HG03064 (cell line): Measurements from ENCODE around the gene AP1S3.
A peak's percentile ranks its signal among the peaks of the same experiment; 100 is the strongest.

Source experiments
- ATAC-seq: cut with Tn5 transposase; IDR thresholded peaks from one replicate; pipeline ENCODE4 v1.9.1; 2021; ENCODE audit warnings: low read depth; ENCODE audit not compliant: unreplicated experiment

AP1S3 gene

DNA sequence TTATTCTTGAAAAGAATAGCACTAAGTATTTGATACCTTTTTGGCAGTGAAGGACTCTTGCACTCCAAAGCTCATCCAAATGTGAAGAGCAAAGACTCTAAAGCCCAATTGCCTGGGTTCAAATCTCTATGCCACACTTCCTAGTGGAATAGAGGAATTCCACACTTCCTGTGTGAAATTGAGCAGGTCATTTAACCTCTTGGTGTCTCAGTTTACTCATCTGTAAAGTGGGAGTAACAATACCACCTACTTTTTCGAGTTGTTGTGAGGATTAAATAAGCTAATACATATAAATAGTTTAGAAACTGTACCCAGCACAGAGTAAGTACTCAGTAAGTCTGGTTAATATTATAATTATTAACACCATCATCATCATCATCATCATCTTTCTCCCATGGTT is 72.6 kb downstream of the AP1S3 start:
- ATAC-seq, result no peak

DNA sequence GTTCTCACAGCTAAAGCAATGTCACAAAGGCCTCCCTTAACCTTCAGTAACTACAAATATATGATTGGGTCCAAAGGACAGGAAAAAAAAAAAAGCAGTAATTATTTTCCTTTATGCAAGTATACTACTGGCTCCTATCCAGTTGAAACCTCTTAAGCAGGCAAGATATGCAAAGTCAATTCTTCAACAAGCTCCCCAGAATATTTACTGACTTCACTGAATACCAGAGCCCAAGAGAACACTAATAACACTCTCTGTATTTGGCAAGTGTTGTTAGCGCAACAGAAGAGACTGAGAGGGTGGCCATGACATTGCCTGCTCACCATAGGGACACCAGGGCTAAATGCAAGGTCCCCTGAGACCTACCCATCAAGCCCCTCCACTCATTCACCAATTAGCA is 74.5 kb downstream of the AP1S3 start:
- no peak for ATAC-seq

DNA sequence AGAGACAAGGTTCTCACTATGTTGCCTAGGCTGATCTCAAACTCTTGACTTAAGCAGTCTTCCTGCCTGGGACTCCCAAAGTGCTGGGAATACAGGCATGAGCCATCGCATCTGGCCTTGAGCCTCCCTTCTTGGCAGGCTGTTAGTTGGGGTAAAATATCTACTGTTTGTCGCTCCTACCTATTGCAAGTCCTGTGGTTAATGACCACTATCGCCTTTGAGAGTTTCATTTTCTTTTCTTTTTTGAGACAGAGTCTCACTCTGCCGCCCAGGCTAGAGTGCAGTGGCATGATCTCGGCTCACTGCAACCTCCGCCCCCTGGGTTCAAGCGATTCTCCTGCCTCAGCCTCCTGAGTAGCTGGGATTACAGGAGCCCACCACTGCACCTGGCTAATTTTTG is 75.6 kb downstream of the AP1S3 start:
- ATAC-seq, result peak; percentile 68

DNA sequence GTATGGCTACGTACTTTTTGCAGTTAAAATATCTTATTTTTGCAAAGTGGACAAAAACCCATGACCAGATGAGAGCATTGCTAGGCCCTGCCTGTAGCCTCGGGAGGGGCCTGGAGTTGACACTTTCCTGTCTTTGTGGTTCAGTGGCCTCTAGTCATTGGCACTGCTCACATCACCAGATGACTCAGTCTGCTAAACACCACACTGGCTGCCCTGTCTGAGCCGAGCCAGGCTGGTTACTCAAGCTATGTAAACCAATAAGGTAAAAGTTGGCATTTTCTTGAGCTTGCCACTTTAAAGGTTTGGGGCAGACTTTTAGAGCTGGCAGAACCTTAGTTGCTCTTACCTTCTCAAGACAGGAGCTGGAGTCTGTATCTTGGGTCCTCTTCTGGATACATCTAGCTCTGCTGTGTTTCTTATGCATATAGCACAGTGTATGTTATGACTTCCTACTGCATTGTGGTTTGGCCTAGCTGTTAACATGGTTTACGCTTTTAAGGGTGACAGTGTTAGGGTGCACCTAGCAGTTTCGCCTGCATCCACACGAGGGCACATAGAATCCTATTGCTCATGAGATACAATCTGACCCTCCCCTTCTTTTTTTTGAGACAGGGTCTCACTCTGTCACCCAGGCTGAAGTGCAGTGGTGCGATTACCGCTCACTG is 76.4 kb downstream of the AP1S3 start:
- peak; percentile 83 for ATAC-seq

DNA sequence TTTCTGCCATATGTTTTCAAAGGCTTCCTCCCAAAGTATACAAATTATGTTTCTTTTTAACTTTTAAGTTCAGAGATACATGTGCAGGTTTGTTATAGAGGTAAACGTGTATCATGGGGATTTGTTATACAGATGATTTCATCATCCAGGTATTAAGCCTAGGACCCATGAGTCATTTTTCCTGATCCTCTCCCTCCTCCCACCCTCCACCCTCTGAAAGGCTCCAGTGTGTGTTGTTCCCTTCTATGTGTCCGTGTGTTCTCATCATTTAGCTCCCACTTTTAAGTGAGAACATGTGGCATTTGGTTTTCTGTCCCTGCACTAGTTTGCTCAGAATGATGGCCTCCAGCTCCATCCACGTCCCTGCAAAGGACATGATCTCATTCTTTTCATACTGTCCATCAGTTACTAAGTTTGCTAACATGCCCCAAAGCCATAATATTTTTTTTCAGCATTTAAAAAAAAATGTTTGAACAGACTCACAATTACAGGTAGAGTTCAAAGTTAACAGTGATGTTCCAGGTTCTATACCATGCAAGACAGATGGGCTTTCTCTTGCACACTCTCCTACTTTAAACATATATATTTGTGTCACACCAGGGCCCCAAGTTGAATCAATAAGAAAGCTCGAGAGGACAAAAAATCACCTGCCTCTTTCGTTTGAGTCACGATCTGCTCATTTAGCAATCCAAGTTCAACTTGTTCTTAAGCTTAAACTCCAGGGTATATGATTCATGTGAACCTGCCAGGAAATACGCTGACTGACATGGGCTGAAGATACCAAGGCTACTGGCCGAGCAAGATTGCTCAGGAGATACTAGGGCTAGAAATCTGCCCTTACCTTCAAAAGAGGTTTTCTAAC is 77.6 kb downstream of the AP1S3 start:
- ATAC-seq, result no peak

DNA sequence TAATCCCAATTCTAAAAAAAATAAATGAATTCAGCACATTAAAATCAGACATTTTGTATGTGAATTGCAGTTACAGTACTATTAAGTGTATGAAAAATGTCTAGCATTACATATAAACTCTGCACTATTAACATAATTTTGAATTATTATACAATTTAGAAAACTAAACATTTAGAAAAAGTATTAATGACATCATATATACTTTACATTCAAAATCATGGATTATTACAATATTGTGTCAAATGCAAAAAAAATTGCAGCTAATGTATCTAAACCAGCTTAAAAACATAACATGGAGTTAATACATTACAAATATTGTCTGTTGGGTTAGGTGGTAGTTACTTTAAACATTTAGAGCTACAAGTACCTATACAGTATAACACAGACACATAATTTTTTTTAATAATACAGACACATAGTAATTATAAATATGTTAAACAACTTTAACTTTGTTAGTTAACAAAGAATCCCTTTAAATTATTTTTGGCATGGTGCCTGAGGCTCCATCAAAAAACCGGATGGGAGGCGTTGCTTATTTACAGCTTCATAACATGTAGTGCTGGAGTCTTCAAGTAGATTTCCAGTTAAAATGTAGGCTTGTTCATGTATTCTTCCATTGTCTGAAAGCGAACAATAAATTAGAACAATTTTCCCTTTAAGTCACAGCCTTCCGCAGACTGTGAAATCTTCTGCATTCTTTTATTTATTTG is 79.1 kb downstream of the AP1S3 start:
- ATAC-seq, result no peak

DNA sequence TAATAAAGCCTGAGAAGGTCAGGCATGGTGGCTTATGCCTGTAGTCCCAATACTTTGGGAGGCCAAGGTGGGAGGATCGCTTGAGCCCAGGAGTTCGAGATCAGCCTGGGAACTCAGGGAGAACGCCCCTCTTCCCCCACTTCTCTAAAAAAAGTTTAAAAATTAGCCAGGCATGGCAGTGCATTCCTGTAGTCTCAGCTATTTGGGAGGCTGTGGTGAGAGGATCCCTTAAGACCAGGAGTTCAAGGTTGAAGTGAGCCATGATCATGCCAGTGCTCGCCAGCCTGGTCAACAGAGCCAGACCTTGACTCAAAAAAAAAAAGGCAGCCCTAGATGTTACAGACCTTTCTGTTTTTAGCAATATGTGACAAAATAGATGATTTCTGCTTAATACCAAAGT is 83.4 kb downstream of the AP1S3 start:
- ATAC-seq, result no peak

DNA sequence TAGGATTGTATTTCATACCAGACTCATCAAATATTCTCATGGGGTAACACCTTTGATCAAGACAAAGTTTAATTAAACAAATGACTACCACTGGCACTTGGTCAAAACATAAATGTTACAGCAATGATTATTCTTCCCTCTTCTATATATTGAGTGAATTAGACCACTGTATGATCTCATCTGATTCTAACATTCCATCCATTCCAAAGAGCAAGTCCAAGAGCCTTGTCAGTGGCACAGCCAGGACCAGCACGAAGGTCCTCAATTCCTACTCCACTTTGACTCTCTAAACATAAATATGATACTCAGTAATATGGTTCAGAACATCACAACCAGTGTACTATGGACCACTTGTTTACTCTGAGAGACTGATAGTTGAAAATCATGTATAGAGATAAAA is 86.4 kb downstream of the AP1S3 start:
- ATAC-seq, result no peak

DNA sequence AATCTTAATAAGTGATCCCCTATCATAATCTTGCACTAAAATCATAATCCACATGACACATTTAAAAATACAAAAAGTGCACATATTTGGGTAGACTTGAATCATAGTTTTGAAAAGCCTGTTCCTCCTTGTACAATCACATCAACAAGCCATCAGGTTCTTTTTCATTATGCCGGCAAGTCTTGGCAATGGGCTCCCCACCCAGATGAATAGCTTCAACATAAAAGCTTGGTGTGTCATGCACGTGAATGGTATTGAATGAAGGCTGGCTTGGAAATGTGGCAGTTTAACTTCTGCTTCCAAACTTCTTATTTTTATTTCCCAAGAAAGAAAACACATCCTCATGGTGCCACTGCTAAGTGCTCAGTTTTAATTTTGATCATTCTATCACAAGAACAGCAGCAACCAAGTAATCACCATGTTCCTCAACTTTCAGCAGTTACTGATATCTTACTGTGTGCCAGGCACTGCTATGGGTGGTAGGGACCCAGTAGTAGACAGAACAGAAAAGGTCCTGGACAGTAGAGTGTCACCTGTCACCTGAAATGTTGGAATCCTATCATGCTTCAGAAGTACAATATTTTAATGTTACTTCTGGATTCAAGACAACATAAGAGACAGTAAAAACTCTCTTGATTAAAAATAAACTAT is 89.9 kb downstream of the AP1S3 start:
- ATAC-seq, result no peak

DNA sequence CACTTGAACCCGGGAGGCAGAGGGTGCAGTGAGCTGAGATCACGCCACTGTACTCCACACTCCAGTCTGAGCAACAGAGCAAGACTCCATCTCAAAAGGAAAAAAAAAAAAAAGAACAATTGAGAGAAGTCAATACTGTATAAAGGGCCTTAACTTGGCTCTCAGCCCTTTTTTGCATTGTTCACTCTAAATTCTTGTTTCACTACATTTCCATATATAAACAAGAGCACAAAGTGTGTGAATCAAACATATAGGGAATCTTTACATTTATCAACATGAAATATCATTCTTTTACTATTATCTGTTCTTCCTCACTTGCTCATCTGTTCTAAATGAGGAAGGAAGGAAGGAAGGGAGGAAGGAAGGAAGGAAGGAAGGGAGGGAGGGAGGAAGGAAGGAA is 90.8 kb downstream of the AP1S3 start:
- no peak for ATAC-seq

DNA sequence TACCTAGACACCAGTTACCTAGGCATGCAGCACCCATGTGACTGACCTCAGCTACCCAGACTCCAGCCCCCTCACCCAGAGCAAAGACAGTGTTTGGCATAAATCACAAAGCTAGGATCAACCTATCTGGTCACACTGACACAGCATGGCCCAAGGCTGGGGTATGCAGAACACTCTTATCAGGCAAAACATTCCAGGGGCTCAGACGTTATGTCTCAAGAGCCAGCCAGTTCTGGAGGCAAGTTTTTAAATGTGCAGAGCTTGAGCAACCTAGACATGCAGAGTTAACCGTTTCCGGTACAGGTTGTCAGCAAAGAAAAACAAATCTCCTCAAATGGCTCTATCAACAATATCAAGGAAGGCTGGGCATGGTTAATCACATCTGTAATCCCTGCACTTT is 92.8 kb downstream of the AP1S3 start:
- ATAC-seq, result no peak

DNA sequence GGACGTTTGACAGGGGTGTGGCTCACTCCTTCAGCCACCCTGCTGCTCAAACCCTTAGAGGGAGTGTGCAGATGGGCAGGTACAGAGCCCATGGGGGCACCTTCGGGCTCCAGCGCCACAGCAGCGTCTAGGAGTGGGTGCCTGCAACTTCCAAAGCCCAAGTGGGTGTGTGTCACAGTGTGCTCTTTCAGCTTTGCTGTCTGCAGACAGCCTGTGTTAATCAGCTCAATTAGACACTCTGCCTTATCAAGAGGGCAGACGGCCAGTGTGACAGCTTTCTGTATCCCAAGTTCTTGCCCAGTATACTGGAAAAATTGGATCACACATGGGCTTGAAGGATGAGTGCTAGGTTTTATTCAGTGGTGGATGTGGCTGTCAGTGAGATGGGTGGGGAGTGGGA is 96.7 kb downstream of the AP1S3 start:
- no peak for ATAC-seq

DNA sequence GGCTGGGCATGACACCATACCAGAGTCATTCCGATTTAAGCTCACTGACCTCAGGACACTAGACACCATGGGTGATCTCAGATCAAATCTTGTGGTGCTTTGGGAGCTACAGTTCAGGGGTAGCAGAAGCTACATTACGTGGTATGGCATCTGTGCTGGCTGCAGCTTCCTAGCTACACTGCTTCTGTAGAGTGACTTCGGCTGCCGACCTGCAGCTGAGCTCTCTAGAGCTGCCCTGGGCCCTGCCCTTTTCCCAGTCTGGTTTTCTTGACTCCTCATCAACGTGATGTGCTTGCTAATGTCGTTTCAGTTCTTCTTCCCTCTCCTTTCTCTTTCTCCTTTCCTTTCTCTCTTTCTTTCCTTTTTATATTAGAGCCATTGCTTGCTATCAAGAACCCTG is 100.2 kb downstream of the AP1S3 start:
- ATAC-seq, result no peak

DNA sequence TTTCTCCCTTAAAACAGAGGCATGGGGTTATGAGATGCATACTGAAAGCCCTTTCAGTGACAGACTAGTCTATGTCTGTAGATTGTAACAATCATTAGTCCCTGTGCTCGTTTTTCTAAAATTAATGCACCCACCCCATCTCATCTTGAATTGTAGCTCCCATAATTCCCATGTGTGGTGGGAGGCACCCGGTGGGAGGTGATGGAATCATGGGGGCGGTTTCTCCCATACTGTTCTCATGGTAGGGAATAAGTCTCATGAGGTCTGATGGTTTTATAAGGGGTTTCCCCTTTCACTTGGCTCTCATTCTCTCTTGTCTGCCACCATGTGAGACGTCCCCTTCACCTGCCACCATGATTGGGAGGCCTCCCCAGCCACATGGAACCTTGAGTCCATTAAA is 100.9 kb downstream of the AP1S3 start:
- no peak for ATAC-seq

DNA sequence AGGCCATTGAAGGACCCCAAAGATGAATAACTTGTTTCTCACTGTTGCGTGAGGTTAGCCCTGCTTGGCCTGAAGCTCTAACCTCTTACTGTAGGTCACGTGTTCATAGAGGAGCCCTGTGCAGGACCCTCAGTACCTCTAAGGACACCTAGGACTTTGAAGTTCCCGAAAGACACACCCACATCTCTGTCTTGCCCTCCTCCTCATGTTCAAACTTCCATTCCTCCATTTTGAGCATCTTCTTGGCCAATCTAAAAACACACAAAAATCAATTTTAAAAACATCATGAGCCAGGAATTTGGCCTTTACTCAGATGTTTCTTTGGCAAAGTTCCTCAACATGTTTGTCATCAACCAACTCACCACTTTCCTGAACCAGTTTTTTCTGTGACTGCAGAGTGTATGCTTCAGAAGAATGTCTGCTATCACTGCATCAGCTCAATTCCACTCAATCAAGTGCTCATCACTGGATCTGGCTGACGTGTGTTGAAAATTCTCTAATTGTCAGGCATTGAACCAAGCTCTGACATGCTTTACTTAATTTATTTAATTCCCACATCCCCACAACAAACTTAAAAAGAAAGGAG is 101.6 kb downstream of the AP1S3 start:
- no peak for ATAC-seq

DNA sequence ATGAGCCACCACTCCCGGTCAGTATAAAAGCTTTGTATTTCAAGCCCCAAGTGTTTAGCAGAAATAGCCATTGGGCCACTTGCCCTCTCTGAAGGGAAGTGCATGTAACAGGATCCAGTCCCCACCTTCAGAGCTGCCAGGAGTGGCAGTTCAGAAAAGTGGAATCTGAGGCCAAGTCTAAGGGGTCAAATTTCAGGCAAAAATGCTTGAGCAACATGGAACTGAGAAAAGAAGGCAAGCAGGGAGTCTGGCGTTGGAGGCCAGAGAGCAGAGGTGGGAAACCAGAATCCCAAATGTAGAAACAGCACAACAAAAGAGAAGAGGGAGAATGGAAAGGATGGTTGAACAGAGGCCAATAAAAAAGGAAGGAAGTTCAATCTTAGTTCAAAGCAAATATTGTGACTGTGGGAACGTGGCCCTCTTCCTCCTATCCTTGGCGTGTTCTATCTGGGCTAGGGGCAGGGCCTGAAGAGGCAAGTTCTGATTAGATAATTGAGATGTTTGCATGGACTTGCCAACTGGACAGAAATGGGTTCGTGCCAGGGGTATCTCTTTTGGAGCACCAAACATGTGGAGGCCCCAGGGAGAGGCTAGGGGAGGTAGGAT is 102.2 kb downstream of the AP1S3 start:
- ATAC-seq, result no peak

DNA sequence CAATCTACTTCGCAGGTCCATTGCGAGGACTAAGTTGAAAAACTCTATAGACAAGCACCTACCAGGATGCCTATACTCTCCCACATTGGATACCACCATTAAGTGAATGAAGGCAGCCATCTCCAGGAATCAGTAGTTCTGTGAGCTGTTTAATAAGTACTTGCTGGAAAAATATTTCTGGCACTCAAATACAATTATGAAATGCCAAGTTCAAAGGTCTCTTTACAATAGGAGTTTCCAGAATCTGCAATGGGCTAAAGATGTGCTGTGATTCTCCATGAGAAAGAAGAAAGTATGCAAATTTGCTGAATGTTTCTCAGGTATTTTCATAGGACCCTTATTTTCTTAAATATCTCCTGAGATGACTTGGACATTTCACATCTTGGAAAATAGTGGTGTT is 103.0 kb downstream of the AP1S3 start:
- ATAC-seq, result no peak

DNA sequence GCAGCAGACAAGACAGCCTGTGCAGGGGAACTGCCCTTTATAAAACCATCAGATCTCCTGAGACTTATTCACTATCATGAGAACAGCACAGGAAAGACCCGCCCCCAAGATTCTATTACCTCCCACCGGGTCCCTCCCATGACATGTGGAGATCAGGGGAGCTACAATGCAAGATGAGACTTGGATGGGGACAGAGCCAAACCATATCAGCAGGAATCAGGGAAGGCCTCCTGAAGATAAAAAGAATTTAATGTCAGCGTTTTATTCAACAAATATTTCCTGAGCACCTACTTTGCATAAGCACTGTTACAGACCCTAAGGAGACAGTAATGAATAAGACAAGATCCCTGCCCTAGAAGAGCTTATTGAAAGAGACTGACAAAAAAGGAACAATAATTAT is 105.0 kb downstream of the AP1S3 start:
- no peak for ATAC-seq

DNA sequence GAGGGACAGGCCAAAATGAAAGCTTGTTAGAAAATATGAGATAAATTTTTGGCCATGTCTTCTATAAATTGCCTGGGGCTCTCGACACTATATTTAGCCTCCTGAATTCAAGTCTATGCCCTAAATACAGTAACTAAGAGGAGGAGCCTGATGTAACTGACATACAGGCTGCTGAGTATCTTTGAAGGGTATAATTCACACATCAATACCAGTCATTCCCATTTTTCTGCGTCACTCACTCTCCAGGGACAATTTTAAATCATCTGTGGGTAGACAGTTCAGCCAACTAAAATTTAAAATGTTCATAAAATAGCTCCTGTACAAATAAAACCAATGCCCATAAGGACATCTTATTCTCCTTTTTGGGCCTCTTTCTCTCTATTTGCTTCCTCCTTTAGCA is 105.9 kb downstream of the AP1S3 start:
- no peak for ATAC-seq

DNA sequence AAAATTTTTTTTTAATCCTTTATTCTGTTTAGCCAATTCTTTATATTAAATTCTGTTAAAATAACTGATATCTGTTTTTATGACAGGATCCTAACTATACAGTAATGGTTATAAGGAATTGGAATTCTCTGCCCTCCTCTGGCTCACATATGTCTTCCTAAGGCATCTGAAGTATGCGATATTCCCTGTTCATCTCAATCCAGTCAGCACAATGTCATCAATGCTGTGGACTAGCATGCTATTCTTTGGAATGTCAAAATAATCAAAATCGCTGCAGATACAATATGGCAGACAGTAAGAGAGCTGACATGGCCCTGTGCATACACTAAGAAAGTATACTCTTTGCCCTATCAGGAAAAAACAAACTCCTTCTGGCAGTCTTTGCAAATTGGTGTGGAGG is 107.6 kb downstream of the AP1S3 start:
- ATAC-seq, result no peak
